Measurements from ENCODE around the gene CTSD.

DNA sequence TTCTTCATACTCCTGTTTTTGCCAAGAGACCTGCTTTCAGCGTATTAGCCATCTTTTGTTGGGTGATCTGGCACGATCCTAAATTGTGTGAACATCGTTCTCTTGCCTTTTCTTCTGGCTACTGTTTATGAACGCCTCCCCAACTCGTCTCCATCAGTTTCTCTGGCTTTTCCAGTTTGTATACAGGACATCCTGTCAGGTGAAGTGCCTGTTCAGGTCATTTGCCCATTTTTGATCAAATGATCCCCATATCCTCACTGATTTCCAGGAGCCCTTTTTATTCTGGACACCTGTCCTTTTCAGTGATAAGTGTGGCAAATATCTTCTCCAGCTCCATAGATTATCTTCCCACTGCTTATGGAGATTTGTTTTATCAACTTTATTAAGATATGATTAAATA, 48.5 kb upstream of the CTSD start:
- TF ChIP-seq, protein P1, sequence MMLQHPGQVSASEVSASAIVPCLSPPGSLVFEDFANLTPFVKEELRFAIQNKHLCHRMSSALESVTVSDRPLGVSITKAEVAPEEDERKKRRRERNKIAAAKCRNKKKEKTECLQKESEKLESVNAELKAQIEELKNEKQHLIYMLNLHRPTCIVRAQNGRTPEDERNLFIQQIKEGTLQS (IDR thresholded peaks at IDR 0.05) = no peak
- TF ChIP-seq, protein P2, sequence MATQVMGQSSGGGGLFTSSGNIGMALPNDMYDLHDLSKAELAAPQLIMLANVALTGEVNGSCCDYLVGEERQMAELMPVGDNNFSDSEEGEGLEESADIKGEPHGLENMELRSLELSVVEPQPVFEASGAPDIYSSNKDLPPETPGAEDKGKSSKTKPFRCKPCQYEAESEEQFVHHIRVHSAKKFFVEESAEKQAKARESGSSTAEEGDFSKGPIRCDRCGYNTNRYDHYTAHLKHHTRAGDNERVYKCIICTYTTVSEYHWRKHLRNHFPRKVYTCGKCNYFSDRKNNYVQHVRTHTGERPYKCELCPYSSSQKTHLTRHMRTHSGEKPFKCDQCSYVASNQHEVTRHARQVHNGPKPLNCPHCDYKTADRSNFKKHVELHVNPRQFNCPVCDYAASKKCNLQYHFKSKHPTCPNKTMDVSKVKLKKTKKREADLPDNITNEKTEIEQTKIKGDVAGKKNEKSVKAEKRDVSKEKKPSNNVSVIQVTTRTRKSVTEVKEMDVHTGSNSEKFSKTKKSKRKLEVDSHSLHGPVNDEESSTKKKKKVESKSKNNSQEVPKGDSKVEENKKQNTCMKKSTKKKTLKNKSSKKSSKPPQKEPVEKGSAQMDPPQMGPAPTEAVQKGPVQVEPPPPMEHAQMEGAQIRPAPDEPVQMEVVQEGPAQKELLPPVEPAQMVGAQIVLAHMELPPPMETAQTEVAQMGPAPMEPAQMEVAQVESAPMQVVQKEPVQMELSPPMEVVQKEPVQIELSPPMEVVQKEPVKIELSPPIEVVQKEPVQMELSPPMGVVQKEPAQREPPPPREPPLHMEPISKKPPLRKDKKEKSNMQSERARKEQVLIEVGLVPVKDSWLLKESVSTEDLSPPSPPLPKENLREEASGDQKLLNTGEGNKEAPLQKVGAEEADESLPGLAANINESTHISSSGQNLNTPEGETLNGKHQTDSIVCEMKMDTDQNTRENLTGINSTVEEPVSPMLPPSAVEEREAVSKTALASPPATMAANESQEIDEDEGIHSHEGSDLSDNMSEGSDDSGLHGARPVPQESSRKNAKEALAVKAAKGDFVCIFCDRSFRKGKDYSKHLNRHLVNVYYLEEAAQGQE (IDR thresholded peaks at IDR 0.05) = no peak
- TF ChIP-seq, protein P3, sequence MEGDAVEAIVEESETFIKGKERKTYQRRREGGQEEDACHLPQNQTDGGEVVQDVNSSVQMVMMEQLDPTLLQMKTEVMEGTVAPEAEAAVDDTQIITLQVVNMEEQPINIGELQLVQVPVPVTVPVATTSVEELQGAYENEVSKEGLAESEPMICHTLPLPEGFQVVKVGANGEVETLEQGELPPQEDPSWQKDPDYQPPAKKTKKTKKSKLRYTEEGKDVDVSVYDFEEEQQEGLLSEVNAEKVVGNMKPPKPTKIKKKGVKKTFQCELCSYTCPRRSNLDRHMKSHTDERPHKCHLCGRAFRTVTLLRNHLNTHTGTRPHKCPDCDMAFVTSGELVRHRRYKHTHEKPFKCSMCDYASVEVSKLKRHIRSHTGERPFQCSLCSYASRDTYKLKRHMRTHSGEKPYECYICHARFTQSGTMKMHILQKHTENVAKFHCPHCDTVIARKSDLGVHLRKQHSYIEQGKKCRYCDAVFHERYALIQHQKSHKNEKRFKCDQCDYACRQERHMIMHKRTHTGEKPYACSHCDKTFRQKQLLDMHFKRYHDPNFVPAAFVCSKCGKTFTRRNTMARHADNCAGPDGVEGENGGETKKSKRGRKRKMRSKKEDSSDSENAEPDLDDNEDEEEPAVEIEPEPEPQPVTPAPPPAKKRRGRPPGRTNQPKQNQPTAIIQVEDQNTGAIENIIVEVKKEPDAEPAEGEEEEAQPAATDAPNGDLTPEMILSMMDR (IDR thresholded peaks at IDR 0.05; ENCODE audit: low read depth, low read length, missing input control) = no peak
- TF ChIP-seq RAD21 (IDR thresholded peaks at IDR 0.05) = no peak
- no peak for TF ChIP-seq YY1 (IDR thresholded peaks at IDR 0.05)
- TF ChIP-seq, protein P4, sequence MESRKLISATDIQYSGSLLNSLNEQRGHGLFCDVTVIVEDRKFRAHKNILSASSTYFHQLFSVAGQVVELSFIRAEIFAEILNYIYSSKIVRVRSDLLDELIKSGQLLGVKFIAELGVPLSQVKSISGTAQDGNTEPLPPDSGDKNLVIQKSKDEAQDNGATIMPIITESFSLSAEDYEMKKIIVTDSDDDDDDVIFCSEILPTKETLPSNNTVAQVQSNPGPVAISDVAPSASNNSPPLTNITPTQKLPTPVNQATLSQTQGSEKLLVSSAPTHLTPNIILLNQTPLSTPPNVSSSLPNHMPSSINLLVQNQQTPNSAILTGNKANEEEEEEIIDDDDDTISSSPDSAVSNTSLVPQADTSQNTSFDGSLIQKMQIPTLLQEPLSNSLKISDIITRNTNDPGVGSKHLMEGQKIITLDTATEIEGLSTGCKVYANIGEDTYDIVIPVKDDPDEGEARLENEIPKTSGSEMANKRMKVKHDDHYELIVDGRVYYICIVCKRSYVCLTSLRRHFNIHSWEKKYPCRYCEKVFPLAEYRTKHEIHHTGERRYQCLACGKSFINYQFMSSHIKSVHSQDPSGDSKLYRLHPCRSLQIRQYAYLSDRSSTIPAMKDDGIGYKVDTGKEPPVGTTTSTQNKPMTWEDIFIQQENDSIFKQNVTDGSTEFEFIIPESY (IDR thresholded peaks at IDR 0.05) = no peak
- no peak for TF ChIP-seq JUND (IDR thresholded peaks at IDR 0.05)
- no peak for TF ChIP-seq GABPA (IDR thresholded peaks at IDR 0.05 in 1 of 2, conservative IDR thresholded peaks at IDR 0.05 in 1 of 2)
- no peak for TF ChIP-seq TAF1 (conservative IDR thresholded peaks at IDR 0.05)
- TF ChIP-seq, protein P5, sequence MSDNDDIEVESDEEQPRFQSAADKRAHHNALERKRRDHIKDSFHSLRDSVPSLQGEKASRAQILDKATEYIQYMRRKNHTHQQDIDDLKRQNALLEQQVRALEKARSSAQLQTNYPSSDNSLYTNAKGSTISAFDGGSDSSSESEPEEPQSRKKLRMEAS (IDR thresholded peaks at IDR 0.05) = no peak
- TF ChIP-seq SP1 (IDR thresholded peaks at IDR 0.05) = no peak

All from liver (tissue), 3 donors.